Ovary (tissue), 3 donors: ENCODE results near the gene SCUBE3.

Source experiments
- CTCF ChIP-seq, 3 donors: fragments of 450-650 bp in 2 of 3; fragments of 200-600 bp in 1 of 3; IDR thresholded peaks; one replicate each; pipeline versions ENCODE4 v1.5.1 to v1.8.0; 2016 to 2022; ENCODE audit warnings: antibody characterized with exemption in 3 of 3, mild to moderate bottlenecking in 1 of 3
- EP300 ChIP-seq: sonication (generic); formaldehyde crosslinking; IDR thresholded peaks from one replicate; pipeline ENCODE4 v1.6.1; 2017; ENCODE audit warnings: antibody characterized with exemption
- donor health status: DM: no; HTN: no; CAD: no.

- no peak for TF ChIP-seq EP300
- no peak for TF ChIP-seq CTCF (IDR thresholded peaks at IDR 0.05)
Observed at GRCh38 chr6:35174088-35174434, 39.7 kb upstream of the SCUBE3 start.
